GM12878 (cell line): ENCODE measurements around the gene PHGDH.

ENCODE experiments used
- ATF7 ChIP-seq: fragments of 450-650 bp; IDR thresholded peaks from 2 replicates; pipeline ENCODE4 v1.6.1; 2016; ENCODE audit warnings: low read depth, mild to moderate bottlenecking
- CEBPB ChIP-seq, 2 experiments: fragments of 150-350 bp in 1 of 2; IDR thresholded peaks; 2 replicates each; pipeline ENCODE4 v1.6.1; 2012 to 2014; ENCODE audit warnings: low read depth in 2 of 2, low read length in 2 of 2, borderline replicate concordance in 1 of 2, inconsistent platforms in 1 of 2
- CREM ChIP-seq: IDR thresholded peaks from 2 replicates; pipeline ENCODE4 v1.6.1; 2014; ENCODE audit warnings: antibody characterized with exemption, low read depth
- GABPA ChIP-seq: IDR thresholded peaks from 2 replicates; pipeline ENCODE4 v1.6.1; 2014; ENCODE audit warnings: antibody characterized with exemption, low read depth, mild to moderate bottlenecking, inconsistent platforms
- NFIC ChIP-seq: IDR thresholded peaks from 2 replicates; pipeline ENCODE4 v1.6.1; 2012; ENCODE audit warnings: low read depth, mild to moderate bottlenecking, inconsistent platforms, low read length, moderate library complexity
- POLR2A ChIP-seq: IDR thresholded peaks from 2 replicates; pipeline ENCODE4 v1.6.1; 2011; ENCODE audit warnings: low read depth, mild to moderate bottlenecking, low read length
- RCOR1 ChIP-seq: conservative IDR thresholded peaks from 2 replicates; pipeline ENCODE4 v1.6.1; 2012; ENCODE audit warnings: low read depth, low read length, improper control_type of control experiment
- ZNF274 ChIP-seq: IDR thresholded peaks from one replicate; pipeline ENCODE4 v1.8.0; 2011; ENCODE audit not compliant: insufficient read length, insufficient read depth
- ZNF687 ChIP-seq: fragments of 450-650 bp; IDR thresholded peaks from 2 replicates; pipeline ENCODE4 v1.6.1; 2017; ENCODE audit warnings: mild to moderate bottlenecking, moderate library complexity
- TF ChIP-seq, protein P1 (sequence below), 3 experiments: IDR thresholded peaks in 2 of 3; conservative IDR thresholded peaks in 1 of 3; 2 replicates each; pipeline ENCODE4 v1.5.1; 2011; ENCODE audit warnings: low read depth in 3 of 3, low read length in 3 of 3, mild to moderate bottlenecking in 3 of 3, control low read depth in 2 of 3, moderate library complexity in 2 of 3, inconsistent platforms in 1 of 3, mixed read lengths in 1 of 3; ENCODE audit not compliant: control insufficient read depth in 2 of 3, insufficient read depth in 1 of 3; ENCODE audit errors: extremely low read depth in 1 of 3
- TF ChIP-seq, protein P2 (sequence below): IDR thresholded peaks from 2 replicates; pipeline ENCODE4 v1.6.1; 2011; ENCODE audit warnings: low read depth, mild to moderate bottlenecking, low read length, moderate library complexity, borderline replicate concordance; ENCODE audit errors: extremely low read depth
- TF ChIP-seq, protein P3 (sequence below): IDR thresholded peaks from 2 replicates; pipeline ENCODE4 v1.6.1; 2012; ENCODE audit warnings: low read length, inconsistent platforms

- TF ChIP-seq ZNF274 (no peak), ZNF687 (no peak), CREM (no peak), CEBPB (IDR thresholded peaks at IDR 0.05; ENCODE audit: borderline replicate concordance in 1 of 2, low read depth in 2 of 2, low read length in 2 of 2) (no peak), NFIC (no peak), ATF7 (no peak), POLR2A (no peak), GABPA (no peak), RCOR1 (no peak)
- TF ChIP-seq, protein P1, sequence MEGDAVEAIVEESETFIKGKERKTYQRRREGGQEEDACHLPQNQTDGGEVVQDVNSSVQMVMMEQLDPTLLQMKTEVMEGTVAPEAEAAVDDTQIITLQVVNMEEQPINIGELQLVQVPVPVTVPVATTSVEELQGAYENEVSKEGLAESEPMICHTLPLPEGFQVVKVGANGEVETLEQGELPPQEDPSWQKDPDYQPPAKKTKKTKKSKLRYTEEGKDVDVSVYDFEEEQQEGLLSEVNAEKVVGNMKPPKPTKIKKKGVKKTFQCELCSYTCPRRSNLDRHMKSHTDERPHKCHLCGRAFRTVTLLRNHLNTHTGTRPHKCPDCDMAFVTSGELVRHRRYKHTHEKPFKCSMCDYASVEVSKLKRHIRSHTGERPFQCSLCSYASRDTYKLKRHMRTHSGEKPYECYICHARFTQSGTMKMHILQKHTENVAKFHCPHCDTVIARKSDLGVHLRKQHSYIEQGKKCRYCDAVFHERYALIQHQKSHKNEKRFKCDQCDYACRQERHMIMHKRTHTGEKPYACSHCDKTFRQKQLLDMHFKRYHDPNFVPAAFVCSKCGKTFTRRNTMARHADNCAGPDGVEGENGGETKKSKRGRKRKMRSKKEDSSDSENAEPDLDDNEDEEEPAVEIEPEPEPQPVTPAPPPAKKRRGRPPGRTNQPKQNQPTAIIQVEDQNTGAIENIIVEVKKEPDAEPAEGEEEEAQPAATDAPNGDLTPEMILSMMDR (IDR thresholded peaks at IDR 0.05 in 2 of 3, conservative IDR thresholded peaks at IDR 0.05 in 1 of 3; ENCODE audit: control insufficient read depth in 2 of 3, extremely low read depth in 1 of 3, insufficient read depth in 1 of 3, low read depth in 3 of 3, low read length in 3 of 3): no peak
- TF ChIP-seq, protein P2, sequence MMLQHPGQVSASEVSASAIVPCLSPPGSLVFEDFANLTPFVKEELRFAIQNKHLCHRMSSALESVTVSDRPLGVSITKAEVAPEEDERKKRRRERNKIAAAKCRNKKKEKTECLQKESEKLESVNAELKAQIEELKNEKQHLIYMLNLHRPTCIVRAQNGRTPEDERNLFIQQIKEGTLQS: no peak
- TF ChIP-seq, protein P3, sequence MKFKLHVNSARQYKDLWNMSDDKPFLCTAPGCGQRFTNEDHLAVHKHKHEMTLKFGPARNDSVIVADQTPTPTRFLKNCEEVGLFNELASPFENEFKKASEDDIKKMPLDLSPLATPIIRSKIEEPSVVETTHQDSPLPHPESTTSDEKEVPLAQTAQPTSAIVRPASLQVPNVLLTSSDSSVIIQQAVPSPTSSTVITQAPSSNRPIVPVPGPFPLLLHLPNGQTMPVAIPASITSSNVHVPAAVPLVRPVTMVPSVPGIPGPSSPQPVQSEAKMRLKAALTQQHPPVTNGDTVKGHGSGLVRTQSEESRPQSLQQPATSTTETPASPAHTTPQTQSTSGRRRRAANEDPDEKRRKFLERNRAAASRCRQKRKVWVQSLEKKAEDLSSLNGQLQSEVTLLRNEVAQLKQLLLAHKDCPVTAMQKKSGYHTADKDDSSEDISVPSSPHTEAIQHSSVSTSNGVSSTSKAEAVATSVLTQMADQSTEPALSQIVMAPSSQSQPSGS: no peak
These were observed 46.9 kb downstream of the PHGDH start for GRCh38 chr1:119758584-119758983.
